ENCODE measurements around the gene EVC. TPM values are rescaled to one million over a fixed set of nuclear protein-coding genes. Genes with fewer than 3 reads are reported as not detected.

EVC gene
- total RNA-seq, 2 experiments from 2014 or later: 0.70 to 1.5 TPM

DNA sequence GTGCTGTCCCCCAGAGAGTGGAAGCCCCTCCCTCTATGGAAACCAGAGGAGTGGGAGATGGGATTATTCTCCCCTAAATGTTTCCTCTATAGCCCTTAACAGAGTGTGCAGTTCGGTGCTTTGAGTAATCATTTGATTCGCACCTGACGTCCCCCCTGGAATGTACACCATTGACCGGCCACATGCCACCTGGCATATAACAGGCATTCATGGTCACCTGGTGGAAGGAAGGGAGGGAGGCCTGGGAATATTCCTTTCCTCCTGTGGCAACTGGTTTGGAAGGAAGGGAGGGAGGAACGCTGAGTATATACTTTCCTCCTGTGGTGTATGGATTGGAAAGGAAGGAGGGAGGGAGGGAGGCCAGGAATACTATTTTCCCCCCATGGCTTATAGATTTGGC is 104.6 kb downstream of the EVC start:
- H3K27me3 Mint-ChIP-seq: peaks cover 12% of the 10 kb centered on the region
- H3K27me3 ChIP-seq (ENCODE audit: control insufficient read depth in 1 of 2, insufficient read depth in 2 of 2, low read length in 2 of 2): no peaks in the 10 kb centered on the region
- no peaks in the 10 kb centered on the region for H3K4me1 ChIP-seq (ENCODE audit: insufficient read depth, low read length)
- intact Hi-C loops (cut with DNase I, micrococcal nuclease): loop anchor here in 1 of 2 experiments (10.0 kb wide), 1 partner anchor 821 kb away; no protein-coding TSS in a partner anchor
- TF ChIP-seq, protein P1, sequence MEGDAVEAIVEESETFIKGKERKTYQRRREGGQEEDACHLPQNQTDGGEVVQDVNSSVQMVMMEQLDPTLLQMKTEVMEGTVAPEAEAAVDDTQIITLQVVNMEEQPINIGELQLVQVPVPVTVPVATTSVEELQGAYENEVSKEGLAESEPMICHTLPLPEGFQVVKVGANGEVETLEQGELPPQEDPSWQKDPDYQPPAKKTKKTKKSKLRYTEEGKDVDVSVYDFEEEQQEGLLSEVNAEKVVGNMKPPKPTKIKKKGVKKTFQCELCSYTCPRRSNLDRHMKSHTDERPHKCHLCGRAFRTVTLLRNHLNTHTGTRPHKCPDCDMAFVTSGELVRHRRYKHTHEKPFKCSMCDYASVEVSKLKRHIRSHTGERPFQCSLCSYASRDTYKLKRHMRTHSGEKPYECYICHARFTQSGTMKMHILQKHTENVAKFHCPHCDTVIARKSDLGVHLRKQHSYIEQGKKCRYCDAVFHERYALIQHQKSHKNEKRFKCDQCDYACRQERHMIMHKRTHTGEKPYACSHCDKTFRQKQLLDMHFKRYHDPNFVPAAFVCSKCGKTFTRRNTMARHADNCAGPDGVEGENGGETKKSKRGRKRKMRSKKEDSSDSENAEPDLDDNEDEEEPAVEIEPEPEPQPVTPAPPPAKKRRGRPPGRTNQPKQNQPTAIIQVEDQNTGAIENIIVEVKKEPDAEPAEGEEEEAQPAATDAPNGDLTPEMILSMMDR (IDR thresholded peaks at IDR 0.05): no peak
- ATAC-seq (ENCODE audit: poor library complexity): no peak
- H3K36me3 ChIP-seq (ENCODE audit: insufficient read depth, low read length): no peaks in the 10 kb centered on the region
- no peak overlapping the region for H3K27ac Mint-ChIP-seq
- H3K9me3 ChIP-seq (ENCODE audit: control insufficient read depth in 1 of 2, insufficient read depth in 1 of 2, low read length in 2 of 2): peaks cover 0 to 9% of the 10 kb centered on the region in 2 experiments
- ChIA-PET POLR2A (no interaction called here), CTCF (no interaction called here)
- DNase-seq: no peak
- H3K4me3 Mint-ChIP-seq: no peak overlapping the region
- no peak overlapping the region for H3K27ac ChIP-seq (ENCODE audit: low read depth in 1 of 2, low read length in 2 of 2)
- H3K4me3 ChIP-seq (ENCODE audit: low read length): no peak overlapping the region
- H3K9me3 Mint-ChIP-seq: no peaks in the 10 kb centered on the region
- H3K36me3 Mint-ChIP-seq (ENCODE audit: low read depth): no peaks in the 10 kb centered on the region
- no peaks in the 10 kb centered on the region for H3K4me1 Mint-ChIP-seq (ENCODE audit: low read depth)

DNA sequence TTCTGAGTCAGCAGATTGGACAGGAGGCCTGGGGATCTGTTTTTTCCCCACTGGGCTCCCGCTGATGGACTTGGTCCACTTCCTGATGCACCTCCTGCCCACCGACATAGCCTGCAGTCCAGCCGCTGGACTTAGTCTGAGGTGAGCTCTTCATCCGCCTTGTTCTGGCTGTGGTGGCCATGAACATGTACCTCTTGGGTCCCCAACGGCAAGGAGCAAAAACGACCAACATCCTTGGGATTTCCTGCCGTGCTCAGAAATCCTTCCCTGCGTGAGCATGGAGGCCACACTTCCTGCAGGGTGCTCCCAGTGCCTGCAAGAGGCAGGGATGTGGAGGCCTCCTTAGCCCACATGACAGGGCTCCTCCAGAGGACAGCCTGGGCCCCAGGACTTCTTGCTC is 105.1 kb downstream of the EVC start:
- H3K27me3 ChIP-seq (ENCODE audit: control insufficient read depth in 1 of 2, insufficient read depth in 2 of 2, low read length in 2 of 2): no peaks in the 10 kb centered on the region
- no peaks in the 10 kb centered on the region for H3K9me3 Mint-ChIP-seq
- peaks cover 0 to 5% of the 10 kb centered on the region in 2 experiments for H3K9me3 ChIP-seq (ENCODE audit: control insufficient read depth in 1 of 2, insufficient read depth in 1 of 2, low read length in 2 of 2)
- TF ChIP-seq, protein P1 (IDR thresholded peaks at IDR 0.05): no peak
- H3K4me1 ChIP-seq (ENCODE audit: insufficient read depth, low read length): no peaks in the 10 kb centered on the region
- no peak overlapping the region for H3K27ac Mint-ChIP-seq
- ATAC-seq (ENCODE audit: poor library complexity) (no peak), DNase-seq (no peak)
- no peak overlapping the region for H3K4me3 ChIP-seq (ENCODE audit: low read length)
- POLR2A ChIA-PET: no interaction called here
- no peaks in the 10 kb centered on the region for H3K4me1 Mint-ChIP-seq (ENCODE audit: low read depth)
- no peaks in the 10 kb centered on the region for H3K36me3 ChIP-seq (ENCODE audit: insufficient read depth, low read length)
- peaks cover 12% of the 10 kb centered on the region for H3K27me3 Mint-ChIP-seq
- H3K36me3 Mint-ChIP-seq (ENCODE audit: low read depth): no peaks in the 10 kb centered on the region
- H3K4me3 Mint-ChIP-seq: no peak overlapping the region
- intact Hi-C loops (cut with DNase I, micrococcal nuclease): loop anchor here in 1 of 2 experiments (10.0 kb wide), 1 partner anchor 821 kb away; no protein-coding TSS in a partner anchor
- H3K27ac ChIP-seq (ENCODE audit: low read depth in 1 of 2, low read length in 2 of 2): no peak overlapping the region
- CTCF ChIA-PET: no interaction called here

DNA sequence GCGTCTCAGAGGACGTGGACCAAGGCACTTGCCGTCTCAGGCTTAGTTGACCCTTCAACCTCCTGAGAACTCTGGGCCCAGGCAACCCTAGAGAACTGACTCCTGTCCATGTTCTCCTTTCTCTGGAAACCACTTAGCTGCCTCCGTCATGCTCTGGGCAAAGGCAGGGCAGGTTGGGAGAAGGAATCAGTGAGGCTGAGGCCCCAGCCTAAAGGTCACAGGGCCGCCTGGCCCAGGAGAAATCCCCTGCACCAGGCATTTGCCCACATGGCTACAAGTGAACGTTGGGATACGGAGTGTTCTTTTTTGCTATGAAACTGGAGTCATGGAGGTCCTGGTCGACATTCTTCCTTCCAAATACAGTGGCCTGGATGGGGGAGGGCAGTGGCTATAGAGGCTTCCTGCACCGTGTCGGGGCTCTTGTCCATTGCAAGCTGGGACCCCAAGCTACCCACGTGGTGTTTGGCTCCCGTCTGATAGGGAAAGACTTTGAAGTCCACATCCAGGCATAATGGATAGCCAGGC is 105.9 kb downstream of the EVC start:
- intact Hi-C loops (cut with DNase I, micrococcal nuclease): loop anchor here in 1 of 2 experiments (10.0 kb wide), 1 partner anchor 822 kb away; no protein-coding TSS in a partner anchor
- no peaks in the 10 kb centered on the region for H3K36me3 ChIP-seq (ENCODE audit: insufficient read depth, low read length)
- H3K36me3 Mint-ChIP-seq (ENCODE audit: low read depth): no peaks in the 10 kb centered on the region
- H3K27me3 Mint-ChIP-seq: peaks cover 12% of the 10 kb centered on the region
- DNase-seq: no peak
- H3K4me3 Mint-ChIP-seq: no peak overlapping the region
- ChIA-PET CTCF (no interaction called here), POLR2A (no interaction called here)
- no peaks in the 10 kb centered on the region for H3K4me1 ChIP-seq (ENCODE audit: insufficient read depth, low read length)
- no peak overlapping the region for H3K27ac ChIP-seq (ENCODE audit: low read depth in 1 of 2, low read length in 2 of 2)
- H3K4me1 Mint-ChIP-seq (ENCODE audit: low read depth): no peaks in the 10 kb centered on the region
- no peaks in the 10 kb centered on the region for H3K9me3 ChIP-seq (ENCODE audit: control insufficient read depth in 1 of 2, insufficient read depth in 1 of 2, low read length in 2 of 2)
- no peaks in the 10 kb centered on the region for H3K27me3 ChIP-seq (ENCODE audit: control insufficient read depth in 1 of 2, insufficient read depth in 2 of 2, low read length in 2 of 2)
- TF ChIP-seq, protein P1 (IDR thresholded peaks at IDR 0.05): no peak
- no peaks in the 10 kb centered on the region for H3K9me3 Mint-ChIP-seq
- ATAC-seq (ENCODE audit: poor library complexity): no peak
- no peak overlapping the region for H3K4me3 ChIP-seq (ENCODE audit: low read length)
- no peak overlapping the region for H3K27ac Mint-ChIP-seq
